DND-41 (cell line): ENCODE data around the gene ASIC5.

Experiments
- EZH2 ChIP-seq: IDR thresholded peaks from 3 replicates; pipeline ENCODE4 v1.6.1; 2012; ENCODE audit warnings: borderline replicate concordance, low read depth, mild to moderate bottlenecking, moderate library complexity, low read length, inconsistent platforms; ENCODE audit not compliant: severe bottlenecking
- TF ChIP-seq, protein P1 (sequence below): IDR thresholded peaks from 2 replicates; pipeline ENCODE4 v1.5.1; 2012; ENCODE audit warnings: borderline replicate concordance, low read length, moderate library complexity, mild to moderate bottlenecking; ENCODE audit not compliant: poor library complexity, severe bottlenecking; ENCODE audit errors: extremely low read depth

DNA sequence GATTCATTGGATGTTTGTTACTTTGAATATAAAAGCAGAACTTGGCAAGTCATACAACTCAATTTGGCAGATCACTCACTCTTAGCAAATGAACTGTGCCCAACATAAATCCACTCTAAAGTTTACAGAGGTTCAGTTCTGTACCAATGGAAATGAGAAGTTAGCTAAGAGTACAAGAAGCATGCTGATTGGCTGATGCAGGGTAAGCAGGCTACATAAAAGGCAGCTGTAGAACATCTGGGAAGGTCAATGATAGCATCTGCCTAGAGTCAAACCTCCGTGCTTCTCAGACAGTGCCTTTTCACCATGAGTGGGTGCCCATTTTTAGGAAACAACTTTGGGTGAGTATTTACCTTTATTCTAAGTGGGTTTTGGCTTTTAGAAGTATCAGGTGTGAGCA, 37.4 kb upstream of the ASIC5 start, which contains the start of gene TDO2:
- TF ChIP-seq, protein P1, sequence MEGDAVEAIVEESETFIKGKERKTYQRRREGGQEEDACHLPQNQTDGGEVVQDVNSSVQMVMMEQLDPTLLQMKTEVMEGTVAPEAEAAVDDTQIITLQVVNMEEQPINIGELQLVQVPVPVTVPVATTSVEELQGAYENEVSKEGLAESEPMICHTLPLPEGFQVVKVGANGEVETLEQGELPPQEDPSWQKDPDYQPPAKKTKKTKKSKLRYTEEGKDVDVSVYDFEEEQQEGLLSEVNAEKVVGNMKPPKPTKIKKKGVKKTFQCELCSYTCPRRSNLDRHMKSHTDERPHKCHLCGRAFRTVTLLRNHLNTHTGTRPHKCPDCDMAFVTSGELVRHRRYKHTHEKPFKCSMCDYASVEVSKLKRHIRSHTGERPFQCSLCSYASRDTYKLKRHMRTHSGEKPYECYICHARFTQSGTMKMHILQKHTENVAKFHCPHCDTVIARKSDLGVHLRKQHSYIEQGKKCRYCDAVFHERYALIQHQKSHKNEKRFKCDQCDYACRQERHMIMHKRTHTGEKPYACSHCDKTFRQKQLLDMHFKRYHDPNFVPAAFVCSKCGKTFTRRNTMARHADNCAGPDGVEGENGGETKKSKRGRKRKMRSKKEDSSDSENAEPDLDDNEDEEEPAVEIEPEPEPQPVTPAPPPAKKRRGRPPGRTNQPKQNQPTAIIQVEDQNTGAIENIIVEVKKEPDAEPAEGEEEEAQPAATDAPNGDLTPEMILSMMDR = no peak
- no peak for TF ChIP-seq EZH2
